HepG2 (cell line): ENCODE results near the gene GUCY1A2. TPM values are rescaled to one million over a fixed set of nuclear protein-coding genes. Genes with fewer than 3 reads are reported as not detected.

Experiments
- MAFF ChIP-seq: IDR thresholded peaks from 2 replicates; pipeline ENCODE4 v1.6.1; 2011; ENCODE audit warnings: low read depth, low read length, improper control_type of control experiment
- SP2 ChIP-seq: sonication (generic); formaldehyde crosslinking; IDR thresholded peaks from 2 replicates; pipeline ENCODE4 v1.5.1; 2020; ENCODE audit warnings: mild to moderate bottlenecking, missing genetic modification reagents
- TEAD3 ChIP-seq: optimal IDR thresholded peaks from 2 replicates; pipeline ENCODE3; 2016; ENCODE audit warnings: borderline replicate concordance
- ZBTB7A ChIP-seq: sonication (generic); formaldehyde crosslinking; IDR thresholded peaks from 2 replicates; pipeline ENCODE4 v1.8.0; 2022; ENCODE audit warnings: mild to moderate bottlenecking, missing genetic modification reagents
- ZNF337 ChIP-seq: sonication (generic); formaldehyde crosslinking; IDR thresholded peaks from 2 replicates; pipeline ENCODE4 v1.5.1; 2020; ENCODE audit warnings: missing genetic modification reagents, low read depth, mild to moderate bottlenecking, borderline replicate concordance
- ZSCAN22 ChIP-seq: sonication (generic); formaldehyde crosslinking; IDR thresholded peaks from 2 replicates; pipeline ENCODE4 v1.4.0; 2020; ENCODE audit warnings: mild to moderate bottlenecking, missing genetic modification reagents
- polyA plus RNA-seq, 8 experiments: library from polyadenylated mRNA; depleted of rRNA in 3 of 8; stranded (reverse) in 7 of 8; unstranded in 1 of 8; fragments of >200 nt; fragmentation: Illumina TruSeq in 4 of 8; extraction: Trizol in 4 of 8; gene quantifications; 2 replicates each; pipeline versions ENCODE4 v1.2.1 to v1.2.3, GENCODE V29; 2011 to 2016; ENCODE audit warnings: low read depth in 4 of 8, missing spikeins in 1 of 8, mixed read lengths in 1 of 8; ENCODE audit not compliant: insufficient read depth in 1 of 8
- total RNA-seq, 5 experiments: library from RNA; depleted of rRNA; stranded (reverse); fragments of >200 nt; fragmentation: Illumina TruSeq; extraction: Trizol; gene quantifications; 2 replicates each; pipeline ENCODE4 v1.2.3, GENCODE V29; 2016; ENCODE audit warnings: low read depth in 1 of 5
- TF ChIP-seq, protein P1 (sequence below): IDR thresholded peaks from 2 replicates; pipeline ENCODE4 v1.6.1; 2016; ENCODE audit warnings: low read depth, control low read depth

GUCY1A2 gene
- total and polyA plus RNA-seq, 2 of the 13 experiments (the other 11 are each of a cell fraction or from before 2014, with no cell fraction given), result 0.01 to 0.07 TPM

DNA sequence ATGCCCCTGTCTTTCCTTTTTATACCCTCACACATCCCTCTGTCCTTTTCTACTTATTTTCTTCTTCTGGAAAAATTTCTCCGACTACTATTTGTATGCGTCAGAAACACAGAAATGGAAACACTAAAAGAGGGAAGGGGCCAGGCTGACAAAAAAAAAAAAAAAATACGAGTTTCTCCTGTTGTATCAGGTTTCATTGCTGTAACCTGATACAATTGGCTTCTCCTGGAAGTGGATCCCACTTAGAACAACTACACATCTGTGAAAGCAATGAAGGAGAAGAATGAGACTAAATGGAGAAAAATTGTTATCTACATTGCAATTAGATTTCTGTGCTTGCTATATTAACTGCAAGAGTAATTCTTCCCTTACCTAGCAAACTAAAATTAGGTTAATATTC, 393.9 kb downstream of the GUCY1A2 start (continued):
- TF ChIP-seq, protein P1, sequence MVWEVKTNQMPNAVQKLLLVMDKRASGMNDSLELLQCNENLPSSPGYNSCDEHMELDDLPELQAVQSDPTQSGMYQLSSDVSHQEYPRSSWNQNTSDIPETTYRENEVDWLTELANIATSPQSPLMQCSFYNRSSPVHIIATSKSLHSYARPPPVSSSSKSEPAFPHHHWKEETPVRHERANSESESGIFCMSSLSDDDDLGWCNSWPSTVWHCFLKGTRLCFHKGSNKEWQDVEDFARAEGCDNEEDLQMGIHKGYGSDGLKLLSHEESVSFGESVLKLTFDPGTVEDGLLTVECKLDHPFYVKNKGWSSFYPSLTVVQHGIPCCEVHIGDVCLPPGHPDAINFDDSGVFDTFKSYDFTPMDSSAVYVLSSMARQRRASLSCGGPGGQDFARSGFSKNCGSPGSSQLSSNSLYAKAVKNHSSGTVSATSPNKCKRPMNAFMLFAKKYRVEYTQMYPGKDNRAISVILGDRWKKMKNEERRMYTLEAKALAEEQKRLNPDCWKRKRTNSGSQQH (CRISPR knock-in tag), result no peak
- TF ChIP-seq ZNF337 (CRISPR knock-in tag), result no peak
- no peak for TF ChIP-seq ZSCAN22 (CRISPR knock-in tag)
- TF ChIP-seq MAFF, result no peak
- TF ChIP-seq SP2, result no peak
- no peak for TF ChIP-seq ZBTB7A (CRISPR knock-in tag)
- TF ChIP-seq TEAD3 (CRISPR knock-in tag), result no peak
